GM12878 (cell line): ENCODE results near the gene ACCSL.

Experiments used
- CBFB ChIP-seq: IDR thresholded peaks from 2 replicates; pipeline ENCODE4 v1.6.1; 2016; ENCODE audit warnings: antibody characterized with exemption, low read depth
- CEBPZ ChIP-seq: fragments of 150-350 bp; IDR thresholded peaks from 2 replicates; pipeline ENCODE4 v1.6.1; 2016; ENCODE audit warnings: low read depth, low read length
- CTCF ChIP-seq, 3 experiments: IDR thresholded peaks in 2 of 3; conservative IDR thresholded peaks in 1 of 3; 2 replicates each; pipeline ENCODE4 v1.5.1; 2011; ENCODE audit warnings: low read depth in 3 of 3, low read length in 3 of 3, mild to moderate bottlenecking in 3 of 3, control low read depth in 2 of 3, moderate library complexity in 2 of 3, inconsistent platforms in 1 of 3, mixed read lengths in 1 of 3; ENCODE audit not compliant: control insufficient read depth in 2 of 3, insufficient read depth in 1 of 3; ENCODE audit errors: extremely low read depth in 1 of 3
- EP300 ChIP-seq, 2 experiments: fragments of 150-350 bp in 1 of 2; IDR thresholded peaks; 2 replicates each; pipeline ENCODE4 v1.6.1; 2011 to 2012; ENCODE audit warnings: low read depth in 2 of 2, low read length in 2 of 2, borderline replicate concordance in 1 of 2, improper control_type of control experiment in 1 of 2, inconsistent platforms in 1 of 2; ENCODE audit not compliant: control insufficient read depth in 1 of 2
- EZH2 ChIP-seq: IDR thresholded peaks from 2 replicates; pipeline ENCODE4 v1.6.1; 2012; ENCODE audit warnings: low read depth, mild to moderate bottlenecking, control low read depth, inconsistent platforms, low read length, borderline replicate concordance; ENCODE audit not compliant: control insufficient read depth
- GABPA ChIP-seq: IDR thresholded peaks from 2 replicates; pipeline ENCODE4 v1.6.1; 2014; ENCODE audit warnings: antibody characterized with exemption, low read depth, mild to moderate bottlenecking, inconsistent platforms
- POLR2A ChIP-seq: IDR thresholded peaks from 2 replicates; pipeline ENCODE4 v1.6.1; 2011; ENCODE audit warnings: low read depth, mild to moderate bottlenecking, low read length
- RAD21 ChIP-seq: IDR thresholded peaks from 2 replicates; pipeline ENCODE4 v1.6.1; 2011; ENCODE audit warnings: mild to moderate bottlenecking, low read depth, low read length, moderate library complexity; ENCODE audit not compliant: insufficient read depth
- TCF3 ChIP-seq: IDR thresholded peaks from 2 replicates; pipeline ENCODE4 v1.6.1; 2012; ENCODE audit warnings: low read depth, mild to moderate bottlenecking, low read length, borderline replicate concordance; ENCODE audit not compliant: insufficient read depth
- YBX1 ChIP-seq: fragments of 450-650 bp; IDR thresholded peaks from 2 replicates; pipeline ENCODE4 v1.6.1; 2016; ENCODE audit warnings: antibody characterized with exemption
- ZBED1 ChIP-seq: IDR thresholded peaks from 2 replicates; pipeline ENCODE4 v1.6.1; 2016; ENCODE audit warnings: borderline replicate concordance
- ZZZ3 ChIP-seq: IDR thresholded peaks from 2 replicates; pipeline ENCODE4 v1.6.1; 2011; ENCODE audit warnings: low read depth; ENCODE audit not compliant: control insufficient read depth, insufficient read length

GRCh38 chr11:44085330-44085729 lies 37.5 kb downstream of the ACCSL start:
- TF ChIP-seq CTCF (IDR thresholded peaks at IDR 0.05 in 2 of 3, conservative IDR thresholded peaks at IDR 0.05 in 1 of 3; ENCODE audit: control insufficient read depth in 2 of 3, extremely low read depth in 1 of 3, insufficient read depth in 1 of 3, low read depth in 3 of 3, low read length in 3 of 3) = no peak
- TF ChIP-seq YBX1 = no peak
- TF ChIP-seq CBFB = no peak
- no peak for TF ChIP-seq ZZZ3
- TF ChIP-seq POLR2A = no peak
- no peak for TF ChIP-seq RAD21
- no peak for TF ChIP-seq EP300 (IDR thresholded peaks at IDR 0.05; ENCODE audit: borderline replicate concordance in 1 of 2, control insufficient read depth in 1 of 2, low read depth in 2 of 2, low read length in 2 of 2)
- no peak for TF ChIP-seq EZH2
- TF ChIP-seq GABPA = no peak
- TF ChIP-seq TCF3 = no peak
- no peak for TF ChIP-seq CEBPZ
- TF ChIP-seq ZBED1 = no peak
